HL-60/S4 (cell line): ENCODE results near the gene TMEM140.

Experiments used
- in situ Hi-C: fragments of 300-500 bp; cut with MboI; formaldehyde crosslinking; loops from 2 replicates; pipeline ENCODE4 v1.14.3; 2022; ENCODE audit warnings: low sequenced_read_pairs

Gene TMEM140

DNA sequence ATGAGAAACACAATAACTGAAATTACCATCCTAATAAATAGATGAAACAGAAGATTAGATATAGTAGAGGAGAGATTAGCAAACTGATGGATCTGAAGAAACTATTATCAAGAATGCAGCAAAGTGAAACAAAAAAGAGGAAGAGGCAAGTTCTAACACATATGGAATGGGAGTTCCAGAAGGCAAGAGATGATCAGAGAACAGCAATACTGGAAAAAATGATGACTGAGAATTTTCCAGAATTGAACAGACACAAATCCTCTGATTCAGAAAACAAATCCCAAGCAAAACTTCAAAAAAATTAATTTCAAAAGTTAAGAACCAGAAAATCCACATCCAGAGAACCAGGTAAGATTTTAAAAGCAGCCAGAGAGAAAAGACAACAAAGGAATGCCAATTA, 42.8 kb downstream of the TMEM140 start:
- in situ Hi-C loops: no loop called here

DNA sequence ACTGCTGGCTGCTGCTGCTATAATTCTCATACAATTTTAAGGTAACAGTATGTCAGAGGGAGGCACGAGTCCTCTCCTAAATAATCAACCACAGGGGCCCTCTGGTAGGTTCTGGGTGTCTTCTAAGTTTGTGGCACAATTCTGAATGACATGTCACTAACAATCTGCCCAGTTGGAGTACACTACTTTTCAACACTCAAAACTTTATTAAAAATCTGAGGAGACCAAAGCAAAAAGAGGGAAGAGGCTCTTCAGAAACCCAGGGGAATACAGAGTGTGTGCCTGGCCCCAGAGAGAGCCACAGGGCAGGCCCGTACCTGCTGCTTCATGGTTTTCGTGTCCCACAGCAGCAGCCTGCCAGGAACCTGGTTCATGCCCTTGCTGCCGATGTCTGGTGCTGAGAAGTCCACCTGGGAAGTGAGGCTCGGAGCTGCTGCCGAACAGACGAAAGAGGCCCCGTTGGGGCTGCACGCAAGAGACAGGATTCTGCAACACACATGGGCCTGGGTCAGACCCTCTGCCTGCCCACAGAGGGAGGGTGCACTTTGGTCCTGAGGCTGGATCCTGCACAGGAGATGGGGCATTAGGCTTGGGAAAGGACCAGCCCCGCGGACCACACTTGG, 45.2 kb downstream of the TMEM140 start:
- in situ Hi-C loops: no loop called here

DNA sequence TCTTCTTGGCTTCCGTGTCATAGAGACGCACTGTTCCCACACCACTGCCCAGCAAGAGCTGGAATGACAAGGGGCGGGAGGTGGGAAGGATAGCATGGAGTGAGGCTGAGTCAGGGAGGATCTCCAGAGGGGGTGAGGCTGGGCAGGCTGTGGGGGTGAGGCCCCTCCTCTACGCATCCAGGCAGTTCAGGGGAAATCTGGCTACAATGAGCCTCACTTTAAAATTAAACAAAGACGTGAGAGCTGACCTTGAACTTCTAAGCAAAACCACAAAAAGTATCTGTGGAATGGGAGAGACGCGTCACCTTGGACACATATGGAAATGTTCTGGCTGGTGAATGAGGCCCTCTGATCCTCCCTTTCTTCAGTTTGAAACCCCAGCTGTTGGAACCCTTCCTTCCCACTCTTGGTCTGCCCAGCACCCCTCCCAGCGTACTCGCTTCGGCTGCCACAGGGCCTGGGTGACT, 45.8 kb downstream of the TMEM140 start:
- in situ Hi-C loops: no loop called here

DNA sequence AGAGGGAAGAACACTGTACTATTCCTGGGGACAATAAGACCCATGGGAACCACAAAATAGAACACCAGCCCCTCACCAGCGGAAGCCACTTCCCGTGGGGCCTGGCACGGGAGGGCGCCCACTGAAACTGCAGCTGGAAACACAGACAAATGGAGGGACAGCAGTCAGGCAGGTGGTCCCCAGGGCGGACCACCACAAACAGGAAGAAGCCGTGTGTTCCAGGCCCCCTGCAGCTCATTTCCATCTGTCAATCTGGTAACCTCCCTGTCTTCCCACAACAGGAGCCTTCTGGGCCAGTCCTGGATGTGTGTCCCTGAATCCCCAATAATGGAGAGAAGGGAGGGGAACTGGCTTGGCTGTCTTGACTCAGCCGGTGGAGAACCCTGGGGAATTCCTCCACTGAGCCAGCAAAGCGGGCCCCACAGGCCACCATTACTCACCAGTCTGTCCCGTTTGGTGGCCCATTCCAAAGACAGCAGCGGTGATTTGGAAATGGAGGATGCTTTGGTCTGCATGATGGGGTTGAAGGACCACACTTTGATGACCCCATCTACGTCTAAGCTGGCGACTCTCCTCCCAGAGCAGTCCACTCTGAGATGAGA, 46.7 kb downstream of the TMEM140 start:
- in situ Hi-C loops: no loop called here

DNA sequence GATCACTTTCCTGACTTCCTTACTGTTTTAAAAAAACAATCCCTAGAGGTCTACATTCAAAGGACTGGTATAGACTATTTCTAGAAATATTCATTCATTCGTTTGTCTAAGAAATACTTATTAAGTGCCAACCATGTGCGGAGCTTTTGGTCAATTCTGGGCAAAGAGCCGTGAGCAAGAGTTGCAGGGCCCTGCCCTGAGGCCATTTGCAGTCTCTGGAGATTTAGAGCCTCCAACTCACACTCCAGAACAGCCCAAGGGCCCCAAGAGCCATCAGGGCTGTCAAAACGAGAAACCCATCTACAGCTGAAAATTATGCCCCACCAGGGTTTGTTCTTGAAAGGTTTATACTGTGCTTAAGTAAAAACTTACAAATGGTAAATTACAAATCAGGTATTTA, 47.3 kb downstream of the TMEM140 start:
- in situ Hi-C loops: no loop called here

DNA sequence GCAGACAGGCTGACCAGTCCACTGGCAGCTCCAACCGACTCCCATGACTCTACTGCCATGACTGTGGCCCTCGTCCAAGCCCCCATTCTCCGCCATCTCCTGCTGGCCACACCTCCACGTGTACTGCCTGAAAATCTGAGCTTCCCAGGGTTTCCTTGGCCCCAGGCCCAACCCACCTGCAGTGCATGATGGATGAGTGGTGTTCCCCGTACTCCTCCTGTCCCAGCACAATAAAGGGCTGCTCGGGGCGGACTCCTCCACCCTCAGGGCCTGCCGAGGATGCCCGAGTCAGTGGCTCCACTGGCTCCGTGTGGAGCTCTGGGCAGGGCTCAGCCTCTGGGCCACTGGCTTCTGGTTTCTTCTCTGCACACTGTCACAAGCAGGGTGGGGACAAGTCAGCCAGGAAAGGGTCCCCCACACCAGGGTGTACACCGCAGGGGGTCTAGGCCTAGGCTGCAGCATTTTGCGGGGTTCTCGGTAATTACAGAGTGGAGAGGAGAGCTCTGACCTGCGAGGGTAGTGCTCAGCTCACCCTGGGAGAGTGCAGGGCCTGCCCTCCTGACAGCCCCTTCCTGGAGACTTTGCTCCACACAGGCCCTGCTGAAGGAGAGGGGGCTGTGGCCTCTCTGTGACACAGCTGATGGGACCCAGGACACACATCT, 48.2 kb downstream of the TMEM140 start:
- in situ Hi-C loops: no loop called here

DNA sequence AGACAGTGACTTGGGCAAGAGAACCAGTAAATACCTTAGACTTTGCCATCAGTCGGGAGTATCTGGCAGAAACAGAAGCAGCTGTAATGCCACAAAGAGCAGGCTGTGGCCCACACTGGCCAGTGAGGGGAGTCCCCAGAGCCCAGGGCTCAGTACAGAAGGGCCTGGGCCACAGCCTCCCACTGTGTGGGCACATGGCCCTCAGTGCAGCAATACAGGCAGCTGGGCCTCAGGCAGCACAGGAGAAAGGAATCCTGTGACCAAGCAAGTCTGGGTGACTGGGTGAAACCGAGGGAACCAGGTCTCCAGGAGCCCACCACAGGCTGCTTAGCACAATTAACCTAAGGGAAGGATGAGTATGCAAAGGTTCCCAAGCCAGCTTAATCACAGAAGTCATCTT, 49.5 kb downstream of the TMEM140 start:
- in situ Hi-C loops: no loop called here

DNA sequence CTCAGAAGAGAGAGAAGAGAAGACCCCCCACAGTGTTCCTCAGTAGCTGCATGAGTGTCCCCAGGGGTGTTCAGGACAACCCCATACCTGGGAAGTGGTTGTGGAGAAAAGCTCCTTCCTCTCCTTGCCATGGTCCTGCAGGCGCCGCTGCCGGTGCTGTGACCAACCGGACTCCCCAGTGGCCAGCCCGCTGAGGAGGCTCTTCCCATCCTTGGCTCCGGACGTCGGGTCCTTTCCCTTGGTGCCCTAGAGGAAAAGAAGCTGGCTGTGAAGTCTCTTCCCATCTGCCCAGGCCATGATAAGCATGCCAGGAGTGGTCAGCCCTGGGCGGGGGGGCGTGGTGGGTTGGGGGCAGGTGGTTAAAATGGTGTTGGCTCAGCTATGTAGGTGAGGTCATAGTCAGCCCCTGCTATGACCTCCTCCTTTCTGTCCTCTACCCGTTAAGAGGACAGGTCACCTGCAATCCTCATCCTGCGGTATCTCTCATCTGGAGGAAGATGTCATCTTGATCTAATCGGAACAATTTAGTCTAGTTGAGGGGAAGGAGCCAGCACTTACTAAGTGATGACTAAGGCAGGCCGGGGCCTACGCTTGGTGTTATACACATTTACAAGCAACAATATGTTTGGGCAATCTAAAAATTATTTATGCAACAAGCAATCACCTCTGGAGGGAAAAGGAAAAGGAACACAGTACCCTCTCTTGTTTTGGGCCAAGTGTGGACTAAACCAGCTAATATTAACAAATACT, 50.2 kb downstream of the TMEM140 start:
- in situ Hi-C loops: no loop called here

DNA sequence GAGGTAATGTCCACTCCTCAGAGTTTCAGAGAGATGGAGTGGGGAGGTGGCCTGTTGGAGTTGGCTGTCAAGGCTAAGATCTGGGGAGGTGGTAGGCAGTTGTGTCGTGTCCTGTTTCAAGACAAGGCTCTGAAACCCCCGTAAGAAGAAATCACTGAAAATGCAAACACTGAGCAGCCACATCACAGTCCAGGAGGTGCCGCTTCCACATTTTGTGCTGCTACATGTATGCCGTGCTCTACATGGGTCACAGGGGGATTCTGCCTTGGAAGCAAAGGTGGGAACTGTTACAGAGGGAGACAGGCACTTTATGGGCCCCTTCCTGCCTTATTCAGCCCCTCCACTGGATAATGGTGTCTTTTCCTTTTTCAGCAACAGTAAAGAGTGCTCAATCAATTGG, 51.6 kb downstream of the TMEM140 start:
- in situ Hi-C loops: no loop called here

DNA sequence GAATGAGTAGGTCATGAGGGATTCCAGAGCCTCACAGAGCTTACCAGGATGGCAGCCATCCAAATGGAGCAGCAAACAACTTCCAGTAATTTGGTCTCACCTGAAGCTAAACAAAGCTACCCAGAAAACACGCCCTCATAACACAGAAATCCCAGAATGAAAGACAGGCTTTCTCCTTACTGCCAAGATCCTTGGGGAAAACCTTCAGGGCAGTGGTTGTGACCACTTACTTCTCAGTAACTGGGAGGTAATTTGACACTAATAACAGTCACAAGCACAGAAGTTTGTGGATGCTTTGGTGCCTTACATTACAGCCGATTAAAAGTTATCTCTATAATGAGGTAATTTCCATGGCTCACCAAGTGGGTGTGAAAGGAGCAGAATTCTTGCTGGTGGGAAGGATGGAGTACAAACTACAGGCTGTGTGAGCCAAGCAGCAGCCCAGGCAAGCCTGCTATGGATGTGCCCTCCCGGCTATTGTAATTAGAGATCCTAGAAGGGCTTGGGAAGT, 53.0 kb downstream of the TMEM140 start:
- in situ Hi-C loops: no loop called here

DNA sequence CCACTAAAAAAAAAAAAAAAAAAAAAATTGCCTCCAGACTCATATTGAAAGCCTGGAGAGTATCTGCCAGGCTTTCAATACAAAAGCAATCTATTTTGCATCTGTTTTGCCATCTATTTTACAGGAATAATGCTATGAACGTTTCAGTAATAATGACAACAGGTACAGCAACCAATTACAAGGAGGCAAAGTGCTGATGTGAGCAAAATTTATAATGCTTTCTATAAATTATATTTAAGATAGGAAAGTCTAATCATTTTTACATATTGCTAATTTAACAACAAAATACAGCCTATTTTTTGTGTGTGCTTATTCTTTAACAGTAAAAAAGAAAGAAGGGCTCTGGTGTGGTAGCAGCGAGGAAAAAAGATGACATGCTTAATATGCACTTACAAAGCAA, 53.5 kb downstream of the TMEM140 start:
- in situ Hi-C loops: no loop called here

DNA sequence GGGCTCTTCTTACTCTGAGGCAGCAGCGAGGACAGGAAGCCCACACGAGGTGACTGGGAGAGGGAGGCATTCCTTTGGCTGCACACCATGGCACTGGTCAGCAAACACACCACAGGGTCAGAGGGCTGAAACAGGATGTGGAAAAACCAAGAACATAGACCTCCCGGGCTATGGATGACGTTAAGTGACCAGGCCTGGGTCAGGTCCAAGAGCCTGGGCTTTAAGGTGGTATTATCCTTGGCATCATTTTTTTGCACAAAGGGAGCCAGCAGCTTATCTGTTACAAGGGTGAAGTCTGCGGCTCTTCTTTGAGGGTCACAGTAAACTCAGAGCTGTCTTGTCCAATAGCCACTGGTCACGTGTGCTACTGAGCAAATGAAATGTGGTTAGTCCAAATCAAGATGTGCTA, 56.5 kb downstream of the TMEM140 start:
- in situ Hi-C loops: no loop called here

DNA sequence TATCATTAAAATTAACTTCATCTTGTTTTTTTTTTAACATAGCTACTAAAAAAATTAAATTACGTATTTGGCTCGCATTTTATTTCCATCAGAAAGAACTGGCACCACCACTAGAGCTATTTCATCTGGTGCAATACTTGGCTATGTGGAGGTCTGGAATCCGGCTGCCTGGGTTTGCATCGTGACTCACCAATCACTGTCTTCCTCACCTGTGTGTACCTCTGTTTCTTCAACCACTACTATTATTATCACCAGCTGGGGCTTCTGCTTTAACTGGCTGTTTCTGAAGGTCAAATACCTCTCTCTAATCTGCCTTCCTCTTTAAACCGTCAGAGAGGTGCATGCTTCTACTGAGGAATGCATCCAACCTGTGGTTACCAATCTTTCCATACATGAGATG, 57.0 kb downstream of the TMEM140 start:
- in situ Hi-C loops: no loop called here

DNA sequence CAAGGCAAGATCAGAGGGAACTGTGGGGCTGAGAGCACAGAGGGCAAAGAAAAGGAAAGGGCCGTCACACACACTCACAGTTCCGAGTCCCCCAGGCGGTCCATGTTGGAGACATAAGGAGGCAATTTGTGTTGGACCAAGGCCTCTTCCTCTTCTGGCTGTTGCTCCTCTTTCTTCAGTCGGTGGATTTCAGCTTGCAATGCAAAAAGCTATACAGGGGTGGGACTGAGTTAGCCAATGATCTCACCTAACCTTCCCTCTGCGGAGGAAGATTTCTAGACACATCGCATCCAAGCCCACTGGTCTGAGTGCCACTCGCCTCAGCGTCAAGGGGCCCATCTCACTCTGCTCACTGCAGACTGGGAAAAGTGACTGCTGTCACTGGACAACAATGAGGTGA, 58.0 kb downstream of the TMEM140 start:
- in situ Hi-C loops: no loop called here

DNA sequence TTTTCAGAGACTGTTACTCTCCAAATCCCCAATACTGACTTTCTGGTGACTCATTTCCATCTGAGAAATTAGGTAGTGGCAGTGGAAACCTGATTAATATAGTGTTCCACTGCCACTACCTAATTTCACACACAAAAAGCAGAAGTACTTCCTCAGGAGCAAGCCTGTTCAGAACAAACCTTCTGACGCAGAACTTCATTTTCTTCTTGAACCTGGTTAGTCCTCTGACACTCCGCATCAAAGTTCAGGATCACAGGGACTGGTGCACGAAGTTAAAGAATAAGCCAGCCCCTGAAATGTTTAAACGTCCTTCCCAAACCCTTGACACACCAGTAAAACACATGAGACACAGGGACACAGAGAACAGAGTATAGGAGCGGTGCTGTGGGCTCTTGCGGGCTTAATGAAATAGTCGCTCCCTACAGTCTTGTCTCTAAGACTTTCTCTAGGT, 59.1 kb downstream of the TMEM140 start:
- in situ Hi-C loops: no loop called here

DNA sequence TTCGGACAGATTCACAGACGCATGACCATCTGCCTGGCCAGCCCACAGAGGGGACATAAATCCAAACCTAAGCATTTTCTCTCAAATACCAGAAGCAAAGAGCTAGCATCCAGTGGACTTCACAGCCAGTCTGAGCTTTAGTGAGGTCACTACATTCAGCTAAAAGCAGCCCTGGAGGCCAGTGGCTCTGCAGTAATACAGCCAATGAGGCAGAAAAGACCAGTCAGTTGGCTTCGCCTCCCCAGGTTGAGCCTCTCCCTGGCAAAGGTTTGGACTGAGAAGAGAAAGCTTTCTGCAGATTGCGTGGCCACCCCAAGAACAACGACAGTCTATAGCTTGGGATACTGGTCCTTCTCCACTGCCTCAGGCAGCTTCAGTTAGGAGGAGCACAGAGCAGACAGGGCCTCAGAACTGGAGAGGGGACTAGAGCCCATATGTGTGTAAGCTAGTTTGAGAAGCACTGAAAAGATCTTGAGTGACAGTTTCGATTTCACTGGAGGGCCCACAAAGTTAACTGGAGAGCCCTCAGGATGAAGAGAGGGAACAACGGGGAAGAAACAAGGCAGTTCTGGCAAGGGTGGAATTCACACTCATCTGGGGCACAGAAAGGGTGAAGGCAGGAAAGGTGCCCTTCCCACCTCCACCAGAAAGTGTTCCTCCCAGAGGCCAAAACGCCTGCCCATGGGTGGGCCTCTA, 59.7 kb downstream of the TMEM140 start:
- in situ Hi-C loops: no loop called here

DNA sequence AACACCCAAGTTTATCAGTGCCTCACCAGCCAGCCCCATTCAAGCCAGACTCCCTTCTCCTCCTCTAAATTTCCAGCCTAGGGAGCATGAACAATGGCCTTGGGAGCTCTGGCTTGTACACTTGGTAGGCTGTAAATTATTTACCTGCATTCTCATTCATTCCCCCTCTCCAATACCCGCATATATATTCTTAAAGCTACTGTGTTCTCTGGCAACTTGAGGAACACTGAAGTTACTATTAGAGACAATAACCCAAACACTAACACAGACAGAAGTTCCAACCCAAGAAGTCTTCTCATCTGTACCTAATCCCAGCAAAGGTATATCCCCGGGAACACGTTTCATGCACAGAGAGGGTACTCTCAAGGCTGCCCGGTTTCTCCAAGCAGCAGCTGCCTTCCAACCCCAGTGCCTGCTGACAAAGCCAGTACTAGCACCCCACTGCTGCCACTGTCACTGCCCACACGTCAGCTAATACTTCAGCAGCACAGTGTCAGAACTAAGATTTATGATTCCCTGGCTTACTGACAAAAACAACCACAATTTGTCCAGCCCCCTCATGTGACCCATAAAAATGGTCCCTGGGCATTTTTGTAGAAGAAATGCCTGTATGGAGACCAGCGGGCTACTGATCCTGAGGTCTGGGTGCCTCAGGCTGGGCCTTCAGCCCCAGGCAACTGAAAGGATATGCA, 60.4 kb downstream of the TMEM140 start:
- in situ Hi-C loops: no loop called here

DNA sequence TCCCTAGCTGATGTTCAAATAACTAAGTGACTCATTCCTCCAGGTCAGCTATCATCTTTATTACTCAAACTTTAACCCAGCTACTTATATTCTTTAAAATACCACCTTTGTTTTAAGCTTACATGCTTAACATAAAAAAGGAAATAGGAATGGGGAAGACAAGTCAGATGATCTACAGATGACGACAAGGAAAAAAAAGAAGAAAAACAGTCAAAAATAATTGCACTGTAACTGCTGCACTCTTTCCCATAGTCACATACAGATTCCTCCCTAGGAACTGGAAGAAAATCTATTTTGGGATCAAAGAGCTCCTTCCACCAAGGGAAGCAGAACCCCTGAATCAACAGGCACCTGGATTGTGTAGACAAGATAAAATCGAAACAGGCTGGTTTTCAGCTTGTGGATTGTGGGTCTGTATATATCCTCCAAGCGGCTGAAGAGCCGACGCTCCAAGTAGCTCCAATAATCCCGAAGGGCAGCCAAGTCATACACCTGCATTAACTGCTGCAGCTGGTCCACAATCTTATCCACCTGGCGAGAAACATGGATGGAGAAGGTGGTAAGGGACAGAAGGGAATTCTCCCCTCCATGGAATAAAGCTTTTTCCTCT, 61.5 kb downstream of the TMEM140 start:
- in situ Hi-C loops: no loop called here

DNA sequence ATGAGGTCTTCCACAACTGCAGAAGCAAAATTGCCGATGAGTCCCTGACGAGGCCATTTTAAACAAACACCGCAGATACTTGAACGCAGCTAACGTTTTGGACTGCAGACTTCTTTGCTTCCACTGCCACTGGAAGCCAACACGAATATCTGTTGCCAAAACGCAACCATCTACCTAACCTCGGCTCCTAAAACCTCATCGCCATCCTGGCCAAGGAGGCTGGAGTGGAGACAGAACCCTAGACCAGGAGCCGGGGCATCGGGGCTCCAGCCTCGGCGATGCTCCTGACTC, 63.0 kb downstream of the TMEM140 start:
- in situ Hi-C loops: no loop called here
